ENCODE data around the gene UFSP1. TPM values are rescaled to one million over a fixed set of nuclear protein-coding genes. Genes with fewer than 3 reads are reported as not detected.

The UFSP1 gene
- total and polyA plus RNA-seq, 2 of the 13 experiments (the other 11 are each of a cell fraction or from before 2014, with no cell fraction given) = 0.65 to 3.3 TPM

DNA sequence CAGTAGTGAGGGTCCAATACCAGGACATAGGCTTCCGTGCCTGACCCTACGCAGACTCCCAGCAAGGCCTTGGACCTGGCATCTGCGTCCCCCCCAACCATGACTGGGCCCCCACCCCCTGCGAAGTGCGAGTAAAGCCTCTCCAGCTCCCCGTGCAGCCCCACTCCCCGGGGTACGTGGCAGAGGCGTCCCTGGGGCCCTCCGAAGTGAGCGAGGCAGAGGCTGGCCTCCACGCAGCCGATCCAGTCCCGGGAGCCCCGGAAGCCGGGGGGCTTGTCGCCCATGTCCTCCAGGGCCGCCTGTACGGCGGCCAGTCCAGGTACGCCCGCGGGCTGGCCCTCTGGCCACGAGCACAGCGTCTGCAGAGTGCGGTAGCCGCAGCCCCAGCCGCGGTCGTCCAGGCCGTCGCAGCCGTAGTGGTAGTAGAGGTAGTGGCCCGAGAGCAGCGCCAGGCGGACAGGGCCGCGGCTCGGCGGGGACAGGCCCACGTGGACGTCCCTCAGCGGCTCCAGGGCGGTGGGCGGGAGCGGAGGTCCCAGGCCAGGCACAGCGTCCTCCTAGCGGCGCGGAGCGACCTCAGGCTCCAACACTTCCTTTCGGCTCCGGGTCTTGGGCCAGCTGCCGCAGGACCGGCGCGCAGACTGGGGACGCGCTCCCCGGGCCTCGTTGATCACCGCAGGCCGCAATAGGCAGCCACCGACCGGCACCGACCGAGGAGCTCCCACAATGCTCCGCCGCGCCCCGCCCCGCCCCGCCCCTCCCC, at the start of gene UFSP1 (continued):
- TF ChIP-seq ZSCAN21 (CRISPR knock-in tag; IDR thresholded peaks at IDR 0.05; ENCODE audit: borderline replicate concordance) (peak; percentile 76), ZSCAN29 (CRISPR knock-in tag; conservative IDR thresholded peaks at IDR 0.05) (no peak), RFXANK (CRISPR knock-in tag; IDR thresholded peaks at IDR 0.05) (no peak; the same call in 1 of the 2 replicates), ZNF616 (CRISPR knock-in tag; IDR thresholded peaks at IDR 0.05; ENCODE audit: low read depth) (peak; percentile 55; the same call in 1 of the 2 replicates), ZNF674 (CRISPR knock-in tag; IDR thresholded peaks at IDR 0.05; ENCODE audit: low read depth) (no peak), NFATC3 (CRISPR knock-in tag; IDR thresholded peaks at IDR 0.05) (0 out of 2 replicates have a peak, but pooled peaks have one; percentile 82), NCOA5 (CRISPR knock-in tag; IDR thresholded peaks at IDR 0.05) (no peak), ZNF34 (CRISPR knock-in tag; IDR thresholded peaks at IDR 0.05; ENCODE audit: borderline replicate concordance) (no peak), NRL (CRISPR knock-in tag; IDR thresholded peaks at IDR 0.05; ENCODE audit: borderline replicate concordance) (no peak), ZNF75D (CRISPR knock-in tag; IDR thresholded peaks at IDR 0.05; ENCODE audit: borderline replicate concordance) (no peak), ZNF557 (CRISPR knock-in tag; IDR thresholded peaks at IDR 0.05) (peak; percentile 66; the same call in 1 of the 2 replicates), RBM22 (optimal IDR thresholded peaks at IDR 0.05; ENCODE audit: low read length) (no peak), TOPORS (CRISPR knock-in tag; IDR thresholded peaks at IDR 0.05) (no peak; the same call in none of the 2 replicates), SOX13 (IDR thresholded peaks at IDR 0.05) (no peak), SOX13 (CRISPR knock-in tag; conservative IDR thresholded peaks at IDR 0.05 in 1 of 2, IDR thresholded peaks at IDR 0.05 in 1 of 2) (no peak), ZNF670 (CRISPR knock-in tag; IDR thresholded peaks at IDR 0.05; ENCODE audit: borderline replicate concordance) (peak; percentile 84), IRX3 (CRISPR knock-in tag; IDR thresholded peaks at IDR 0.05; ENCODE audit: borderline replicate concordance, low read depth) (no peak)
- TF ChIP-seq, protein P1, sequence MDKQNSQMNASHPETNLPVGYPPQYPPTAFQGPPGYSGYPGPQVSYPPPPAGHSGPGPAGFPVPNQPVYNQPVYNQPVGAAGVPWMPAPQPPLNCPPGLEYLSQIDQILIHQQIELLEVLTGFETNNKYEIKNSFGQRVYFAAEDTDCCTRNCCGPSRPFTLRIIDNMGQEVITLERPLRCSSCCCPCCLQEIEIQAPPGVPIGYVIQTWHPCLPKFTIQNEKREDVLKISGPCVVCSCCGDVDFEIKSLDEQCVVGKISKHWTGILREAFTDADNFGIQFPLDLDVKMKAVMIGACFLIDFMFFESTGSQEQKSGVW (CRISPR knock-in tag; IDR thresholded peaks at IDR 0.05; ENCODE audit: borderline replicate concordance) = no peak
- TF ChIP-seq, protein P2, sequence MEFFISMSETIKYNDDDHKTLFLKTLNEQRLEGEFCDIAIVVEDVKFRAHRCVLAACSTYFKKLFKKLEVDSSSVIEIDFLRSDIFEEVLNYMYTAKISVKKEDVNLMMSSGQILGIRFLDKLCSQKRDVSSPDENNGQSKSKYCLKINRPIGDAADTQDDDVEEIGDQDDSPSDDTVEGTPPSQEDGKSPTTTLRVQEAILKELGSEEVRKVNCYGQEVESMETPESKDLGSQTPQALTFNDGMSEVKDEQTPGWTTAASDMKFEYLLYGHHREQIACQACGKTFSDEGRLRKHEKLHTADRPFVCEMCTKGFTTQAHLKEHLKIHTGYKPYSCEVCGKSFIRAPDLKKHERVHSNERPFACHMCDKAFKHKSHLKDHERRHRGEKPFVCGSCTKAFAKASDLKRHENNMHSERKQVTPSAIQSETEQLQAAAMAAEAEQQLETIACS (CRISPR knock-in tag; IDR thresholded peaks at IDR 0.05) = no peak
- TF ChIP-seq, protein P3, sequence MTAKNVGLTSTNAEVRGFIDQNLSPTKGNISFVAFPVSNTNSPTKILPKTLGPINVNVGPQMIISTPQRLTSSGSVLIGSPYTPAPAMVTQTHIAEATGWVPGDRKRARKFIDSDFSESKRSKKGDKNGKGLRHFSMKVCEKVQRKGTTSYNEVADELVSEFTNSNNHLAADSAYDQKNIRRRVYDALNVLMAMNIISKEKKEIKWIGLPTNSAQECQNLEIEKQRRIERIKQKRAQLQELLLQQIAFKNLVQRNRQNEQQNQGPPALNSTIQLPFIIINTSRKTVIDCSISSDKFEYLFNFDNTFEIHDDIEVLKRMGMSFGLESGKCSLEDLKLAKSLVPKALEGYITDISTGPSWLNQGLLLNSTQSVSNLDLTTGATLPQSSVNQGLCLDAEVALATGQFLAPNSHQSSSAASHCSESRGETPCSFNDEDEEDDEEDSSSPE (CRISPR knock-in tag; IDR thresholded peaks at IDR 0.05) = no peak; the same call in 1 of the 2 replicates
- TF ChIP-seq, protein P4, sequence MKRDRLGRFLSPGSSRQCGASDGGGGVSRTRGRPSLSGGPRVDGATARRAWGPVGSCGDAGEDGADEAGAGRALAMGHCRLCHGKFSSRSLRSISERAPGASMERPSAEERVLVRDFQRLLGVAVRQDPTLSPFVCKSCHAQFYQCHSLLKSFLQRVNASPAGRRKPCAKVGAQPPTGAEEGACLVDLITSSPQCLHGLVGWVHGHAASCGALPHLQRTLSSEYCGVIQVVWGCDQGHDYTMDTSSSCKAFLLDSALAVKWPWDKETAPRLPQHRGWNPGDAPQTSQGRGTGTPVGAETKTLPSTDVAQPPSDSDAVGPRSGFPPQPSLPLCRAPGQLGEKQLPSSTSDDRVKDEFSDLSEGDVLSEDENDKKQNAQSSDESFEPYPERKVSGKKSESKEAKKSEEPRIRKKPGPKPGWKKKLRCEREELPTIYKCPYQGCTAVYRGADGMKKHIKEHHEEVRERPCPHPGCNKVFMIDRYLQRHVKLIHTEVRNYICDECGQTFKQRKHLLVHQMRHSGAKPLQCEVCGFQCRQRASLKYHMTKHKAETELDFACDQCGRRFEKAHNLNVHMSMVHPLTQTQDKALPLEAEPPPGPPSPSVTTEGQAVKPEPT (CRISPR knock-in tag; IDR thresholded peaks at IDR 0.05; ENCODE audit: low read depth) = no peak
- TF ChIP-seq, protein P5, sequence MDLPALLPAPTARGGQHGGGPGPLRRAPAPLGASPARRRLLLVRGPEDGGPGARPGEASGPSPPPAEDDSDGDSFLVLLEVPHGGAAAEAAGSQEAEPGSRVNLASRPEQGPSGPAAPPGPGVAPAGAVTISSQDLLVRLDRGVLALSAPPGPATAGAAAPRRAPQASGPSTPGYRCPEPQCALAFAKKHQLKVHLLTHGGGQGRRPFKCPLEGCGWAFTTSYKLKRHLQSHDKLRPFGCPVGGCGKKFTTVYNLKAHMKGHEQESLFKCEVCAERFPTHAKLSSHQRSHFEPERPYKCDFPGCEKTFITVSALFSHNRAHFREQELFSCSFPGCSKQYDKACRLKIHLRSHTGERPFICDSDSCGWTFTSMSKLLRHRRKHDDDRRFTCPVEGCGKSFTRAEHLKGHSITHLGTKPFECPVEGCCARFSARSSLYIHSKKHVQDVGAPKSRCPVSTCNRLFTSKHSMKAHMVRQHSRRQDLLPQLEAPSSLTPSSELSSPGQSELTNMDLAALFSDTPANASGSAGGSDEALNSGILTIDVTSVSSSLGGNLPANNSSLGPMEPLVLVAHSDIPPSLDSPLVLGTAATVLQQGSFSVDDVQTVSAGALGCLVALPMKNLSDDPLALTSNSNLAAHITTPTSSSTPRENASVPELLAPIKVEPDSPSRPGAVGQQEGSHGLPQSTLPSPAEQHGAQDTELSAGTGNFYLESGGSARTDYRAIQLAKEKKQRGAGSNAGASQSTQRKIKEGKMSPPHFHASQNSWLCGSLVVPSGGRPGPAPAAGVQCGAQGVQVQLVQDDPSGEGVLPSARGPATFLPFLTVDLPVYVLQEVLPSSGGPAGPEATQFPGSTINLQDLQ (CRISPR knock-in tag; IDR thresholded peaks at IDR 0.05) = no peak

All from HepG2 (cell line).